SK-N-MC (cell line): ENCODE results near the gene CDC14A.

Experiments
- DNase-seq: peaks from one replicate; pipeline ENCODE4 v3.0.0-alpha.2; 2011; ENCODE audit warnings: low read depth, low spot score
- H3K27ac ChIP-seq: fragments of 200-600 bp; sonication (generic); 2 replicates; pipeline ENCODE4 v1.5.1; 2016; ENCODE audit warnings: mixed run types
- H3K36me3 ChIP-seq: fragments of 200-600 bp; sonication (generic); 2 replicates; pipeline ENCODE4 v1.6.1; 2017; ENCODE audit warnings: antibody characterized with exemption, low read length, mixed read lengths; ENCODE audit not compliant: insufficient read depth
- H3K4me3 ChIP-seq: fragments of 200-600 bp; sonication (generic); 2 replicates; pipeline ENCODE4 v1.5.1; 2016
- H3K9ac ChIP-seq: fragments of 200-600 bp; sonication (generic); 2 replicates; pipeline ENCODE4 v1.8.0; 2017; ENCODE audit warnings: mixed run types, mixed read lengths; ENCODE audit not compliant: insufficient read length
- H3K9me3 ChIP-seq: fragments of 200-600 bp; sonication (generic); 2 replicates; pipeline ENCODE4 v1.6.1; 2017; ENCODE audit warnings: low read depth, mild to moderate bottlenecking, antibody characterized with exemption, low read length, moderate library complexity, mixed read lengths
- EZH2 ChIP-seq: fragments of 200-600 bp; sonication (generic); IDR thresholded peaks from one replicate; pipeline ENCODE4 v1.6.1; 2017; ENCODE audit warnings: antibody characterized with exemption
- FOXP2 ChIP-seq: optimal IDR thresholded peaks from 2 replicates; pipeline ENCODE3; 2011; ENCODE audit warnings: mild to moderate bottlenecking, moderate library complexity; ENCODE audit not compliant: insufficient read depth; ENCODE audit errors: extremely low read length, control extremely low read depth
- POLR2AphosphoS5 ChIP-seq: IDR thresholded peaks from 2 replicates; pipeline ENCODE4 v1.6.1; 2012; ENCODE audit warnings: mild to moderate bottlenecking, low read depth, low read length, borderline replicate concordance

The CDC14A gene

DNA sequence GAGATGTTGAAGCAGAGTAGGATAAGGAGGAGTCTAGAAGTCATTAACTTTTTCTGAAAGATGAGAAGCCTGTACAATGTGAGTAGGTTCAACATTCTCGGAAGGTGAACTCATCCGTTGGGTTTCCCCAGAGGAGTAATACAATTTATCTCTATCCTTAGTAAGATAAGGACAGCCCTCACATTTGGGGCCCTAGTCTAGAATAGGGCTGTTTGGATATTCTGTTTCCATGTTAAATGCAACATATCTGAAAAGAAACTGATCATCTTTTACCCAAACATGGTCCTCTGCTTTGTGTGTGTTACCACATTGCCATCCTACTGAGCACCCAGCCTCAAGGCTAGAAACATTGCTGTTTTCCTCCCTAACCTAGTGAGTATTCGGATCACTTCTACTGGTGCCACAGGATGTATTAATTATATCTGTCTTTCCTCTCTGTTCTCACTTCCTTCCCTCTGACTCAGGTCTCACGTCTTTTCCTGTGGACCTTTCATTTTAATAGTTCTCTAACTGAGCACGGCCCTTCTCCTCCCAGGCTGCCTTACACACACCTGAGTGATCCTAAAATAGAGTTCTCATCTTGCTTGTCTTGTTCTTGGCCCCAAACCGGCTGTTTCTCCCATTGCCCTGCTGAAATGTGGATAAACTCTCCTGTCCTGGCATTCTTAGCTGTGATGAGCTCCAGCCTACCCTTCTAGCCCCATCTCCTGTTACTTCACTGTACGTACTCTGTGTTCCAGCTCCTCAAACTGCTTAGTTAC, 91.7 kb downstream of the CDC14A start:
- DNase-seq, result no peak
- Histone ChIP-seq H3K36me3 (no peaks in the 10 kb centered on the region), H3K4me3 (no peak overlapping the region), H3K27ac (no peak overlapping the region), H3K9me3 (no peaks in the 10 kb centered on the region), H3K9ac (no peak overlapping the region)
- TF ChIP-seq FOXP2 (no peak), EZH2 (no peak), POLR2AphosphoS5 (no peak)

DNA sequence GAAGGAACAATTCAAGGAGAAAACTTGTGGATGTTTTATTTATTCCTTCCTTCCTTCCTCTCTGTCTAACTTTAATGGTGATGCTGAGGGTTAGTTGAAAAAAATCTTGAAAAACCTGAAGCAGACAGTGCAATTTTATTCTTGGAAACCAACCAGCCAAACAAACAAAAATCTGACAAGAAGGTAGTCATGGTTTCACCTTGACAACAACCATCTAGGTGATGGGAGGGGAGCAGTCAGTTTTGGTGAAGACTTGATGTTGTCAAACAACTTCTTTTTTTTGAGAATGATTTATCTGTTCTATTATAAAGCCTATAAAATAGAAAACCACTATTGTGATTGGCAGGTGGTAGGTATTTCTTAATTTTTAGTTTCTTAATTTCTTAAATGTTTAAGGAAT, 93.3 kb downstream of the CDC14A start:
- no peak for DNase-seq
- TF ChIP-seq POLR2AphosphoS5, result no peak
- TF ChIP-seq FOXP2, result no peak
- no peak for TF ChIP-seq EZH2
- no peaks in the 10 kb centered on the region for H3K36me3 ChIP-seq
- H3K9me3 ChIP-seq, result no peaks in the 10 kb centered on the region
- no peak overlapping the region for H3K27ac ChIP-seq
- no peak overlapping the region for H3K9ac ChIP-seq
- H3K4me3 ChIP-seq, result no peak overlapping the region

DNA sequence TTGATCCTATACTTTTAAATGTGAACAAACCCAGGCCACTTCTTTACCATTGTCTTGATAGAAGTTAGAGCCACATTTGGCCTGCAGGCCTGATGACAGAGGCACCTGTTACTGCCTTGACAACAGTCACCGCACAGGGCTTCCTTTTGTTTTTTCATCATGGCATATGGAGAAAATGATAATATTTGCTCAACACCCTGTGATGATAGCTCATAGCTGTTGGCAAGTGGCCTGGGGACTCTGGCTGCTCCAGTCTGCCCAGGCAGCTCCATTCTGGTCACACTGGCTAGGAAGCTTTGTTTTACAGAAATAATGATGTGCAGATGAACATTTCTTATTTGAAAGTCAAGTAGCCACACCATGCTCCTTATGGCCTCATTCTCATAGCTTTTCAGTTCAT, 96.1 kb downstream of the CDC14A start:
- no peaks in the 10 kb centered on the region for H3K36me3 ChIP-seq
- no peaks in the 10 kb centered on the region for H3K9me3 ChIP-seq
- no peak overlapping the region for H3K27ac ChIP-seq
- no peak for TF ChIP-seq FOXP2
- no peak for TF ChIP-seq EZH2
- no peak for TF ChIP-seq POLR2AphosphoS5
- no peak overlapping the region for H3K4me3 ChIP-seq
- no peak overlapping the region for H3K9ac ChIP-seq
- DNase-seq, result no peak

DNA sequence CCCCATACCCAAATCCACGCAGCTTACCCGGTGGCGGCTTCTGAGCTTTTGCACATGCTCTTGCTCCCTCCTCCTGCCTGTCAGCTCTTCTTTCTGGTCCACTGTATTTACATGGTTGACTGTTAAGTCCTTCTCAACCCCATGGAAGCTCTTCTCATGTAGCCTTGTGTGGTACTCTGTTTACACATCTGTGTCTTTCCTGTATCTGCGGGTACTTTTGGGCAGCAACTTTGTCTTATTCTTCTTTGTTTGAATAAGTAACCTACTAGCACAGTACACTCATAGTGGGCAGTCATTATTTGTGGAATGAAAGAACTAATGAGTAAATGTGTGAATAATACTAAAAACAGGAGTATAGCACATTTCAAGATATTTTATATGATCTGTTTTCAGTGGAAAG, 97.2 kb downstream of the CDC14A start:
- TF ChIP-seq POLR2AphosphoS5 (no peak), FOXP2 (no peak), EZH2 (no peak)
- no peak for DNase-seq
- no peaks in the 10 kb centered on the region for H3K36me3 ChIP-seq
- no peak overlapping the region for H3K4me3 ChIP-seq
- H3K27ac ChIP-seq, result no peak overlapping the region
- H3K9ac ChIP-seq, result no peak overlapping the region
- no peaks in the 10 kb centered on the region for H3K9me3 ChIP-seq

DNA sequence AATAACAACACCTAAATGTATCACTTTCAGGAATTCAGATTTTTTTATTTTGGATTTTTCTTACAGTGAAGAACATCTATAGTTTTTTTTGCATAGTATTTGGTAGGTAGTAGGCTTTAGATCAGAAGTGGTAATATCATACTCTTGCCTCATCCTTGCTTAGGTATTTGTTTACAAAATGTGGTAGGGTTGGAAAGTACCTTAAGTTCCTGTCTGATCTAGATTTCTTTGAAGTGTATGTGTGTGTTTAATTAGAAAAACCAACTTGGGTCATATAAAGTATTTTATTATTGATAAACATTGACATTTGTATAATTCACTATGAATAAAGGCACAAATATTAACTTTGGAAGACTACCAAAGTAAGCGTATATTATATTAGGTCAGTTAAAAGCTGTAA, 100.3 kb downstream of the CDC14A start:
- DNase-seq, result no peak
- H3K36me3 ChIP-seq, result no peaks in the 10 kb centered on the region
- no peak overlapping the region for H3K27ac ChIP-seq
- no peak overlapping the region for H3K9ac ChIP-seq
- TF ChIP-seq FOXP2 (no peak), EZH2 (no peak), POLR2AphosphoS5 (no peak)
- no peaks in the 10 kb centered on the region for H3K9me3 ChIP-seq
- H3K4me3 ChIP-seq, result no peak overlapping the region

DNA sequence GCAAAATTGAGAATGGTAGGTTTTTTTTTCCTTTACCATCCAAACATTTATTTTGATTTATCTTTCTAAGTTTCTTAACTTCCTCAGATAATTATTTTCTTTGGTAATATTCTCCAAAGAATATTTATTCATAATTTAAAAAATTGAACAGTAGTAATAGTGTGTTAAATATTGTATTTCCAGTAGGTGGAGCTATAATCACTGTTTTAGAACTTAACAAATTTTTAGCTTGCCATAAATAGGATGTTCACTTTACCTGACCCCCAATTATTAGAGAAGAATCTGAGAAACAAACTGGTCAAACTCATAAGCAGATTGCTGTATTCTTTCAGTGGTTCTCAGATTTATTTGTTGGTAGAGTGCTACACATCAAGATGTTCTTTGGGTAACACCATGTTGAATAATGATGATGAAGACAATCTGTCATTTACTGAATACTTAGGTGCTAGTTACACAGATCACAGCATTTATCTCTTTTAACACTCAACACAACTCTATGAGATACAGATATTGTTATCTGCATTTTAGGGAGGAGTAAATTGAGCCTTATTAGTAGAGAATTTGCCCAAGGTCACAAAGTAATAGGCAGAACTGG, 103.3 kb downstream of the CDC14A start:
- H3K9ac ChIP-seq, result no peak overlapping the region
- no peaks in the 10 kb centered on the region for H3K9me3 ChIP-seq
- DNase-seq, result no peak
- H3K36me3 ChIP-seq, result no peaks in the 10 kb centered on the region
- H3K4me3 ChIP-seq, result no peak overlapping the region
- no peak overlapping the region for H3K27ac ChIP-seq
- TF ChIP-seq FOXP2, result no peak
- TF ChIP-seq EZH2, result no peak
- TF ChIP-seq POLR2AphosphoS5, result no peak

DNA sequence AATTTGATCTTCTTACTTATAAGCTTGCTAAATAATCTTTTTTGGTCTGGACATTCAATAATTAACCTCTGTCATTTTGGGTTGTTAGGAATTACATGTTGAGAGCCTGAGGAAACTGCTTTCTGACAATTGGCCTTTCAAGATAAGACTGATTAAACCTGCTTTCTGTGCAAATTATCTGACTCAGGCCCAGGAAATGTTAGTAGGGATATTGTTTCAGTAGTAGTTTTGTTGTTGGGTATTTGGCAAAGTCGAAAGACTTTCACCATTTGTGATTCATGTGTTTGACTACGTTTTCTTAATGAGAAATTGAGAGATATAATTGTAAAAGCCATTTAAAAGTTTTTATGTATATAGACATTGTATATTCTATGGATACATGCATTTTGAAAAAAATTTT, 104.6 kb downstream of the CDC14A start:
- Histone ChIP-seq H3K27ac (no peak overlapping the region), H3K4me3 (no peak overlapping the region), H3K9me3 (no peaks in the 10 kb centered on the region), H3K9ac (no peak overlapping the region), H3K36me3 (no peaks in the 10 kb centered on the region)
- no peak for TF ChIP-seq POLR2AphosphoS5
- TF ChIP-seq EZH2, result no peak
- TF ChIP-seq FOXP2, result no peak
- DNase-seq, result no peak

DNA sequence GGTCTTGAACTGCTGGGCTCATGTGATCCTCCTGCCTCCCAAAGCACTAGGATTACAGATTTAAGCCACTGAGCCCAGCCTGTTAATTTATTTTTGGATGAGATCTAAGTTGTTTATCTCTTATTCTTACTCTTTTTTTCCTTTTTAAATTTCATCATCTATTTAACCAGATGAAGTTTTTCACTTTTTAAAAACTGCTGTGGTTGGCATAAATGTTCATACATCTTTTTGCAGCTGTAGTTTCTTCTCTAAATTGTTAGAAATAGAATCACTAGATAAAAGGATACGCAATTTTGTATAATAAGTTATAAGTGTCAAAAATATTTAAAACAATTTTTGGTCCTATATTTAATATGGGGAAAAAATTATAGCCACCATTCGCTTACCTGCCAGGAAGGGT, 105.4 kb downstream of the CDC14A start:
- no peak overlapping the region for H3K4me3 ChIP-seq
- no peaks in the 10 kb centered on the region for H3K36me3 ChIP-seq
- no peak overlapping the region for H3K9ac ChIP-seq
- H3K9me3 ChIP-seq, result no peaks in the 10 kb centered on the region
- no peak for TF ChIP-seq FOXP2
- TF ChIP-seq POLR2AphosphoS5, result no peak
- no peak for TF ChIP-seq EZH2
- H3K27ac ChIP-seq, result no peak overlapping the region
- no peak for DNase-seq
